ENCODE data around the gene CLCN5.

Gene CLCN5

DNA sequence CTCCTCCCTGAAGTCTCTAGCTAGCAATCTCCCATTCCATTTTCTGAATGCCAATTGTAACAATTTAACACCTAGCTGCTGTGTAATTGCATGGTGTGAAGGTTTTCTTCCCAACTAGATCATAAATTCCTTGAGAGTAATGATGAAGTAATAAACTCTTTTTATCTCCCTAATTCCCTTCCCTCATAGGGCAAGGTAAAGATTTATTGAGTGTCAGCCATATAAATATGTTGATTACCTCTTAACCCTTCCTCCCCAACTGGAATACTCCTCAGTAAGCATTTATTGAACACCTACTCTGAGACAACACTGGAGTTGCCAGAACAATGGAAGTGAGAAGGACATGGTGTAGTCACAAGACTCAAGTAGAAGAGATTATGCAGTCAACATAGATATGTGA is 112.7 kb downstream of the CLCN5 start:
- TF ChIP-seq, protein P1, sequence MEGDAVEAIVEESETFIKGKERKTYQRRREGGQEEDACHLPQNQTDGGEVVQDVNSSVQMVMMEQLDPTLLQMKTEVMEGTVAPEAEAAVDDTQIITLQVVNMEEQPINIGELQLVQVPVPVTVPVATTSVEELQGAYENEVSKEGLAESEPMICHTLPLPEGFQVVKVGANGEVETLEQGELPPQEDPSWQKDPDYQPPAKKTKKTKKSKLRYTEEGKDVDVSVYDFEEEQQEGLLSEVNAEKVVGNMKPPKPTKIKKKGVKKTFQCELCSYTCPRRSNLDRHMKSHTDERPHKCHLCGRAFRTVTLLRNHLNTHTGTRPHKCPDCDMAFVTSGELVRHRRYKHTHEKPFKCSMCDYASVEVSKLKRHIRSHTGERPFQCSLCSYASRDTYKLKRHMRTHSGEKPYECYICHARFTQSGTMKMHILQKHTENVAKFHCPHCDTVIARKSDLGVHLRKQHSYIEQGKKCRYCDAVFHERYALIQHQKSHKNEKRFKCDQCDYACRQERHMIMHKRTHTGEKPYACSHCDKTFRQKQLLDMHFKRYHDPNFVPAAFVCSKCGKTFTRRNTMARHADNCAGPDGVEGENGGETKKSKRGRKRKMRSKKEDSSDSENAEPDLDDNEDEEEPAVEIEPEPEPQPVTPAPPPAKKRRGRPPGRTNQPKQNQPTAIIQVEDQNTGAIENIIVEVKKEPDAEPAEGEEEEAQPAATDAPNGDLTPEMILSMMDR (IDR thresholded peaks at IDR 0.05; ENCODE audit: low read depth, low read length, missing control alignments) = no peak
- DNase-seq (ENCODE audit: low read depth) = no peak
- in situ Hi-C loops (cut with HindIII; ENCODE audit: low sequenced_read_pairs) = no loop called here
- no peak overlapping the region for H3K4me3 ChIP-seq (ENCODE audit: low read depth, low read length)

DNA sequence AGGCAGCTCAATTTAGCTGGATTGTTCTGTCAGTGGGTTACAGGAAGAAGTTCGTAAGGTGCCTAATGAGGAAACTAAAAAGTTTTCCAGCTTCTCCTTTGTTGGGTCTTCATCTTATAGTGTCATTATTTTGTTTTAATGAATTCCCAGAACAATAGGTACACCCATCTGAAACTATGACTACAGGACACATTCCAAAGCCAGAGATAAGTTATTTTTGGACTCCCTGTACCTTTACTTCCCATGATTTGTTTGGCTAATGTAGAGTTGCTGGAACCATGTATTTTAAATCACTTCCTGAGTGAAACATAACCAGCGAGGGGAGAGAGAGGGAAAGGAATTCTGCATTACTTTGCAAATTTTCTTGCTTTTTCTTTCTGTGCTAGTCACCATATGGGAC is 114.0 kb downstream of the CLCN5 start:
- no peak overlapping the region for H3K4me3 ChIP-seq (ENCODE audit: low read depth, low read length)
- no peak for DNase-seq (ENCODE audit: low read depth)
- TF ChIP-seq, protein P1 (IDR thresholded peaks at IDR 0.05; ENCODE audit: low read depth, low read length, missing control alignments) = no peak
- in situ Hi-C loops (cut with HindIII; ENCODE audit: low sequenced_read_pairs) = no loop called here

DNA sequence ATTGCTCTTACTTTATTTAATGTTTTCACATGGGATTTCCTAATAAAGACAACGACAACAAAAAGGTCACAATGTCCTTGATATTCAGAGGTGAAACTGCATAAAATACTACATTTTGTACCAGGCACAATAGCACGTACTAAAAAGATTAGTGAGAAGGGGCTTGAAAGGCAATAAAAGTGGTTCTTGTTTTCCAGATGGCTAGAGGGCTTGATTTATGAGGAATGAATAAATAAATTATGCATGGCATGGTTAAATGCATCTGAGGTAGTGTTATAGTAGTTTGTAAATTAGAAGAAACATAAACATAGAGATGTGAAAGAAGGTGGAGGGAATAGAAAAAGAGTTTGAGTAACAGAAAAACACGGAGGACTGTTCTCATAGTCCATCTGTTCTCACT is 123.4 kb downstream of the CLCN5 start:
- no peak for DNase-seq (ENCODE audit: low read depth)
- in situ Hi-C loops (cut with HindIII; ENCODE audit: low sequenced_read_pairs) = no loop called here

DNA sequence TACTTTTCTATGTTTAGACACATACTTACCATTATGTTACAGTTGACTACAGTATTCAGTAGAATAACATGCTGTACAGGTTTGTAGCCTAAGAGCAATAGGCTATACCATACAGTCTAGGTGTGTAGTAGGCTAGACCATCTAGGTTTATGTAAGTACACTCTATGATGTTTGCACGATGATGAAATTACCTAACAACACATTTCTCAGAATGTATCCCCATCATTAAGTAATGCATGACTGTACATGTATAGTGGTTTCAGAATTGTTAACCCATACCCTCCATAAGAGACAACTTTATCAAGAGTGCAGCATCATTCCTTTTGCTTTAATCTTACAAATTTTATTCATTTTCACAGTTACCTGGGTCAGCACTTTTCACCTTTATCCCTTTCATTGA is 126.8 kb downstream of the CLCN5 start:
- TF ChIP-seq, protein P1 (IDR thresholded peaks at IDR 0.05; ENCODE audit: low read depth, low read length, missing control alignments) = no peak
- in situ Hi-C loops (cut with HindIII; ENCODE audit: low sequenced_read_pairs) = no loop called here
- H3K4me3 ChIP-seq (ENCODE audit: low read depth, low read length) = no peak overlapping the region
- no peak for DNase-seq (ENCODE audit: low read depth)

More for the DNA sequence above, 123.4 kb downstream of the CLCN5 start:
- TF ChIP-seq, protein P1 (IDR thresholded peaks at IDR 0.05; ENCODE audit: low read depth, low read length, missing control alignments) = no peak
- H3K4me3 ChIP-seq (ENCODE audit: low read depth, low read length) = no peak overlapping the region

DNA sequence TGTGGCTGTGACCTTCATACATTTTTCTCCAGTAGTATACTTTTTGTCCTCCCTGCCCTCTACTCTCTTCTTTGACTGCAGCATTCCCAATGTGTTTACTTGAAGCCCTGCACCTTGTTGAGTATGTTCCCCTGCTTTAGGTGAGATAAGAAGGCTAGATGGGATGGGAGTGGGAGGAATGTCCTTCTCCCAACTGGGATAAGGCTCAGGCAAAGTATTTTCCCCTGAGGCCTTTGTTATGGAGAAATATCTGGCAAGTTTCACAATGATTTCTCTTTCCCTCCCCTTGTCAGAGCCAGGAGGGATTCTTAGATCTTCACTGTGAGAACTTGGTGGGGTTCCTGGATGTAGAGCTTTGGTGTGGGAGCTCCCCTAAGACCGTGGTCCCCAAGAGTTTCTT is 131.8 kb downstream of the CLCN5 start:
- in situ Hi-C loops (cut with HindIII; ENCODE audit: low sequenced_read_pairs) = no loop called here
- DNase-seq (ENCODE audit: low read depth) = no peak

DNA sequence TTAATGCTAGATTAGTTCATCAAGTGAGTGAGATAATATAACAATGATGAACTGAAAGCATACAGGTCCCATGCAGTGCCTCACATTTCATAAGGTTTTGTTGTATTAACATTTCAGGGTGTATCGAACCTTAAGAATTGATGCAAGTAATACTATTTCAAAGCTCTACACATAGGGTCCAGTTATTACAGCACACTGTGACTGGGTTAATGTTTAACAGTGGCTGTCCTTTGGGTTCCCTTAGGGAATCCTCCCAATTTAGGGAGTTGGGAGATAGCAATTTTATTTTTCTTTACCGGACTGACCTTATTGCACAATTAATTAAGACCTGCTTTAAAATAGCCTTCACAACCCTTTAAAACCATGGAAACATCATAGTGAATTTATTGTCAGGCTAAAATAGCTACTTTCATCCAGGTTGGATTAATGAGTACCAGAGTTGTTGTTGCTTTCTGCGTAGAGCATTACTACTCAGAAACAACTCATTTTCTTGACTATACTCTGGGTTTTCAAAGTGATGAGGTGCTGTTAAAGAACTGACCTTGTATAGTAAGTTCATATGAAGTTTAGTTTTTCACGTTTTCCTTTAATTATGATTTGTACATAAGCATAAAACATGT is 144.0 kb downstream of the CLCN5 start:
- TF ChIP-seq, protein P1 (IDR thresholded peaks at IDR 0.05; ENCODE audit: low read depth, low read length, missing control alignments) = no peak
- in situ Hi-C loops (cut with HindIII; ENCODE audit: low sequenced_read_pairs) = no loop called here
- DNase-seq (ENCODE audit: low read depth) = no peak
- no peak overlapping the region for H3K4me3 ChIP-seq (ENCODE audit: low read depth, low read length)

More for the DNA sequence above, 131.8 kb downstream of the CLCN5 start:
- TF ChIP-seq, protein P1 (IDR thresholded peaks at IDR 0.05; ENCODE audit: low read depth, low read length, missing control alignments) = no peak
- no peak overlapping the region for H3K4me3 ChIP-seq (ENCODE audit: low read depth, low read length)

Data from astrocyte of the cerebellum (primary cell).